ENCODE results near the gene ASXL1. TPM values are rescaled to one million over a fixed set of nuclear protein-coding genes. Genes with fewer than 3 reads are reported as not detected.

Gene ASXL1
- total and polyA plus RNA-seq, 10 of the 15 experiments (the other 5 are each of a cell fraction or from before 2014, with no cell fraction given): 11.0 to 87.6 (median 56.8) TPM

GRCh38 chr20:32368925-32369324 lies 10.8 kb downstream of the ASXL1 start (continued):
- no peak for TF ChIP-seq ATF2 (IDR thresholded peaks at IDR 0.05; ENCODE audit: low read length)
- TF ChIP-seq SUPT20H (IDR thresholded peaks at IDR 0.05; ENCODE audit: borderline replicate concordance, control insufficient read depth, low read depth, low read length): no peak
- no peak for TF ChIP-seq MYB (IDR thresholded peaks at IDR 0.05; ENCODE audit: borderline replicate concordance, low read depth, low read length)
- TF ChIP-seq BHLHE40 (IDR thresholded peaks at IDR 0.05; ENCODE audit: borderline replicate concordance in 1 of 2, low read depth in 2 of 2, low read length in 1 of 2): peak; percentile 31 to 50; a peak in 2 of 4 replicates
- no peak for TF ChIP-seq KDM1A (IDR thresholded peaks at IDR 0.05; ENCODE audit: borderline replicate concordance)

DNA sequence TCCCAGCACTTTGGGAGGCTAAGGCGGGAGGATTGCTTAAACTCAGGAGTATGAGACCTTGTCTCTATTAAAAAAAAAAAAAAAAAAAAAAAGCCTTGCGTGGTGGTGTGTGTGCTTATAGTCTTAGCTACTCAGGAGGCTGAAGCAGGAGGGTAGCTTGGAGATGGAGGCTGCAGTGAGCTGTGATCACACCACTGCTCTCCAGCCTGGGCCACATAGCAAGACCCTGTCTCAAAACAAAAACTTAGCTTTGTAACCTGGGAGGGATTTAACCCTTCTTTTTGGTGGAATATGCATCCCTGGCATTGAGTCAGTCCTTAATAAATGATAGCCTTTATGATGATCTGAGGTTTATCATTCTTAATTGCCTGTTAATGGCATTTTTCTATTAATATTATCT lies 12.8 kb downstream of the ASXL1 start:
- 93% methylated on average over 2 of the region's 2 CpGs for WGBS (ENCODE audit: insufficient coverage, insufficient replicate concordance, low lambda C conversion rate, missing lambda C conversion rate)
- no peak overlapping the region for H3K4me2 ChIP-seq (ENCODE audit: control insufficient read depth, insufficient read depth)
- no peaks in the 10 kb centered on the region for H3K9me3 ChIP-seq (replicated peaks; ENCODE audit: control insufficient read depth, insufficient read depth, low read length)
- peaks cover 6 to 24% of the 10 kb centered on the region in 2 experiments for H3K36me3 ChIP-seq (ENCODE audit: control insufficient read depth in 2 of 2, insufficient read depth in 2 of 2, low read length in 1 of 2)
- H2AFZ ChIP-seq (ENCODE audit: control insufficient read depth, low read depth, low read length): no peak overlapping the region
- H3K27me3 ChIP-seq (replicated peaks in 1 of 2; ENCODE audit: control insufficient read depth in 2 of 2, insufficient read depth in 2 of 2, low read length in 1 of 2): no peaks in the 10 kb centered on the region
- no peak overlapping the region for H3K27ac ChIP-seq (ENCODE audit: control insufficient read depth, insufficient read depth)
- TF ChIP-seq, protein P1, sequence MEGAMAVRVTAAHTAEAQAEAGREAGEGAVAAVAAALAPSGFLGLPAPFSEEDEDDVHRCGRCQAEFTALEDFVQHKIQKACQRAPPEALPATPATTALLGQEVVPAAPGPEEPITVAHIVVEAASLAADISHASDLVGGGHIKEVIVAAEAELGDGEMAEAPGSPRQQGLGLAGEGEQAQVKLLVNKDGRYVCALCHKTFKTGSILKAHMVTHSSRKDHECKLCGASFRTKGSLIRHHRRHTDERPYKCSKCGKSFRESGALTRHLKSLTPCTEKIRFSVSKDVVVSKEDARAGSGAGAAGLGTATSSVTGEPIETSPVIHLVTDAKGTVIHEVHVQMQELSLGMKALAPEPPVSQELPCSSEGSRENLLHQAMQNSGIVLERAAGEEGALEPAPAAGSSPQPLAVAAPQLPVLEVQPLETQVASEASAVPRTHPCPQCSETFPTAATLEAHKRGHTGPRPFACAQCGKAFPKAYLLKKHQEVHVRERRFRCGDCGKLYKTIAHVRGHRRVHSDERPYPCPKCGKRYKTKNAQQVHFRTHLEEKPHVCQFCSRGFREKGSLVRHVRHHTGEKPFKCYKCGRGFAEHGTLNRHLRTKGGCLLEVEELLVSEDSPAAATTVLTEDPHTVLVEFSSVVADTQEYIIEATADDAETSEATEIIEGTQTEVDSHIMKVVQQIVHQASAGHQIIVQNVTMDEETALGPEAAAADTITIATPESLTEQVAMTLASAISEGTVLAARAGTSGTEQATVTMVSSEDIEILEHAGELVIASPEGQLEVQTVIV (IDR thresholded peaks at IDR 0.05; ENCODE audit: borderline replicate concordance, partially characterized antibody): no peak
- no peak for TF ChIP-seq DPF2 (IDR thresholded peaks at IDR 0.05)
- TF ChIP-seq EP300 (IDR thresholded peaks at IDR 0.05; ENCODE audit: borderline replicate concordance in 1 of 2, control insufficient read depth in 1 of 2, low read depth in 2 of 2, low read length in 2 of 2): no peak
- TF ChIP-seq ATF7 (IDR thresholded peaks at IDR 0.05; ENCODE audit: low read depth): no peak
- TF ChIP-seq, protein P2, sequence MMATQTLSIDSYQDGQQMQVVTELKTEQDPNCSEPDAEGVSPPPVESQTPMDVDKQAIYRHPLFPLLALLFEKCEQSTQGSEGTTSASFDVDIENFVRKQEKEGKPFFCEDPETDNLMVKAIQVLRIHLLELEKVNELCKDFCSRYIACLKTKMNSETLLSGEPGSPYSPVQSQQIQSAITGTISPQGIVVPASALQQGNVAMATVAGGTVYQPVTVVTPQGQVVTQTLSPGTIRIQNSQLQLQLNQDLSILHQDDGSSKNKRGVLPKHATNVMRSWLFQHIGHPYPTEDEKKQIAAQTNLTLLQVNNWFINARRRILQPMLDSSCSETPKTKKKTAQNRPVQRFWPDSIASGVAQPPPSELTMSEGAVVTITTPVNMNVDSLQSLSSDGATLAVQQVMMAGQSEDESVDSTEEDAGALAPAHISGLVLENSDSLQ (IDR thresholded peaks at IDR 0.05): no peak
- peaks cover 28% of the 10 kb centered on the region for H3K4me1 ChIP-seq (ENCODE audit: control insufficient read depth, insufficient read depth, low read length)
- no peaks in the 10 kb centered on the region; the same call in 1 of the 2 replicates for H4K20me1 ChIP-seq (ENCODE audit: control insufficient read depth, insufficient read depth)
- ChIA-PET RAD21 (ENCODE audit: unreplicated experiment) (interaction anchor here (0.9 to 1.3 kb wide), 3 partner anchors 8 to 13 kb away, joined by 3 to 4 read pairs (median 3); partner anchors contain the start of gene ASXL1), SMC1A (ENCODE audit: uncharacterized antibody, unreplicated experiment) (interaction anchor here (1.3 to 2.8 kb wide), 4 partner anchors 9 to 34 kb away, joined by 4 to 9 read pairs (median 5); no protein-coding TSS in a partner anchor), CTCF (interaction anchor here (1.3 to 1.4 kb wide), 2 partner anchors 34 to 46 kb away, joined by 4 read pairs; no protein-coding TSS in a partner anchor), POLR2A (interaction anchor here (0.6 to 1.4 kb wide), 5 partner anchors 10 to 110 kb away, joined by 3 to 7 read pairs (median 3); no protein-coding TSS in a partner anchor)
- FAIRE-seq (no peak), DNase-seq (ENCODE audit: low read depth, low spot score) (no peak), ATAC-seq (no peak)
- no TSS peak for BruUV-seq (replicated peaks)
- H3K79me2 ChIP-seq (ENCODE audit: control insufficient read depth, insufficient read depth, low read length): peaks cover 39% of the 10 kb centered on the region
- H3K4me3 ChIP-seq: no peak overlapping the region
- intact Hi-C loops (cut with micrococcal nuclease; ENCODE audit: unreplicated experiment) (no loop called here), in situ Hi-C loops (cut with MboI) (no loop called here)
- no peak overlapping the region for H3K9ac ChIP-seq (ENCODE audit: control insufficient read depth, insufficient read depth, low read length)
